HG03196 (cell line): Measurements from ENCODE around the gene ARHGAP25.
A peak's percentile ranks its signal among the peaks of the same experiment; 100 is the strongest.

Source experiments
- ATAC-seq: cut with Tn5 transposase; IDR thresholded peaks from one replicate; pipeline ENCODE4 v1.9.1; 2021; ENCODE audit not compliant: unreplicated experiment

ARHGAP25 gene

GRCh38 chr2:68766376-68766845 is 31.8 kb downstream of the ARHGAP25 start:
- ATAC-seq, result no peak

- no peak for ATAC-seq
Measured at GRCh38 chr2:68767031-68767961, 32.7 kb downstream of the ARHGAP25 start.

GRCh38 chr2:68767996-68768395 is 33.4 kb downstream of the ARHGAP25 start:
- ATAC-seq, result no peak

- ATAC-seq, result no peak
Measured at GRCh38 chr2:68768461-68768860, 33.9 kb downstream of the ARHGAP25 start.

- ATAC-seq, result no peak
Measured at GRCh38 chr2:68768951-68769350, 34.3 kb downstream of the ARHGAP25 start.

GRCh38 chr2:68769586-68770270 is 35.1 kb downstream of the ARHGAP25 start:
- no peak for ATAC-seq

- ATAC-seq, result no peak
Measured at GRCh38 chr2:68770271-68771111, 35.9 kb downstream of the ARHGAP25 start.

- ATAC-seq, result no peak
Measured at GRCh38 chr2:68771211-68771751, 36.7 kb downstream of the ARHGAP25 start.

- ATAC-seq, result no peak
Measured at GRCh38 chr2:68772109-68772508, 37.5 kb downstream of the ARHGAP25 start.

DNA sequence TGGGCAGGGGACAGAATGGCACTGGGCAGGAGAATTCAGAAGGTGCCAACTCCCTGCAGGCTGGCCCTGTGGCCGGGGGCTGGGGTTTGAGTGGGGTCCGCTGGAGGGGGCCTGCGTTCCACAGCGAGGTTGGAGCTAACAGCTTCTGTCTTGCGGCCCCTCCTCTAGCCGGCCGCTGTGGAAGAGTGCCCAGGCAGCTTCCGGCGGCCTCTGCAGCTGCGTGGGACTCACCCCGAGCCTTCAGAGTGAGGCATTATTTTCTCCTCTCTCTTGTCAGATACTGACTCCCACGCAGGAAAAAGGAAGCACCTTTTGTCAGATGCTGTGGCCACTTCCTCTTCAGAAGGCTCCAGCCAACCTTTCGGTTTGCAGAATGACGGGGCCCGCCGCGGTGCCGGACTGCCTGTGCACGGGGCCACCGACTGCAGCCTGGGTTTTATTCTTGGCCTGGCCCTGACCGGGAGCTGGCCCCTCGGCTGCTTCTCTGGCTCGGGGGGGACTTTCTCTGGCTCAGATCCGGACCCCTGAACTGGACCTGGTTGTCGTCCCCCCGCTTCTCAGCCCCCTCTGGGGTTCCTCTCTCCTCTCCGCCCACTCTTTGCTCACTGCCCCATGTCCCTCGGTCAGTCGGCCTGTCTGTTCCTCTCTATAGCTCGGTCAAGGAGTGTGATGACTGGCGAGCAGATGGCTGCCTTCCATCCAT is 40.1 kb downstream of the ARHGAP25 start:
- peak; percentile 90 for ATAC-seq

DNA sequence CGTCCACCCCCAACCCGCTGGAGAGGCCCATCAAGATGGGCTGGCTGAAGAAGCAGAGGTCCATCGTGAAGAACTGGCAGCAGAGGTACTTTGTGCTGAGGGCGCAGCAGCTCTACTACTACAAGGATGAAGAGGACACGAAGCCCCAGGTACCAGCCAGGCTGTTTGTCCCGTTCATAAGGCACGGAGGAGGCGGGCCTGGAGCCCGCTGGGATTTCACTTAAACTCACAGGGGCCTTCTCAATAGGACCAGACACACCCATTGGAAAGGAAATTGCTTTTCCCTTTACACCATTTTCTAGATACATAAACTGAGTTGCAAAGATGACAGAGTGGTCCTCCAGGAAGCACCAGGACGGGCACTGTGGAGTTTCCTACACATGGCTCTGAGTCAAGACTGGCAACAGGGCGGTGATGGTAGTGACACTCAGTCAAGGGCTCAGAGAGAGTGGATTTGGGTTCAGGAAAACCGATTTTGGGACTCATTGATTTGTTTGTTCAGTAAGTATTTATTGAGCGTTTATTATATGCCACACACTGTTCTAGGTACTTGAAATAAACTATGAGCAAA is 40.7 kb downstream of the ARHGAP25 start:
- no peak for ATAC-seq

DNA sequence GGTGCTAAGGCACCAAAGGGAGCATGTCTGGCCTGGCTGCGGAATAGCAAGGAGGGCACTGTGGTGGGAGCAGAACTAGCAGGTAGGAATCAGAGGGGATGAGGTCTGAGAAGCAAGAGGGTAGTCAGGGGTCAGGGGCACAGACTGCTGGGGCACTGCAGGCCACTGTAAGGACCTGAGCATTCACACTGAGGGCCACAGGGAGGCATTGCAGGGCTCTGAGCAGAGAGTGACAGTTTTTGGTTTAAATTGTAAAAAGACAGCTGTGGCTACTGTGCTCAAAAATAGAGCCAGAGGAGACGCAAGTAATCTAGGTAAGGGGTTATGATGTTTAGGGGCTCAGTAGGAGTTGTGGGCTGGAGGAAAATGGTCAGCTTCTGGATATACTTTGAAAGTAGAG is 41.5 kb downstream of the ARHGAP25 start:
- ATAC-seq, result no peak

DNA sequence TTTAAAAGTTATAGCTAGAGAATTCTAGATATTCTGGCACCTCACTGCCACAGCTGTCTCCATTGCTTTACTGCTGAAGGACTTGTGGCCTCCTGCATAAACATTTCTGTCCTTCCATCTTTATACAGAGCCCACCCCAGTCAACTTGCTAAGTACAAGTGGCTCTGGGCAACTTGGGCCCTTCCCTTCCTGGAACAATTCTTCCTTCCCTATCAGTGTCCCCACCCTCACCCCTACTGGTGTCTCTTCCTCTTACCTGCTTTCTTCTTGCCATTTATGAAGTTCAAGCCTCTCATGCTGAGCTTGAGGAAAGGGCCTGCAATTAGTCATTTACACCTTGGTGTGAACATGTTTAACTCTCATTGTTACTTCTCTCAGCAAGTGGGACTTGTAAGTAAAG is 45.0 kb downstream of the ARHGAP25 start:
- ATAC-seq, result no peak

- ATAC-seq, result no peak
Measured at GRCh38 chr2:68784188-68784587, 49.6 kb downstream of the ARHGAP25 start.

- no peak for ATAC-seq
Measured at GRCh38 chr2:68784915-68785314, 50.3 kb downstream of the ARHGAP25 start.

GRCh38 chr2:68787356-68787755 is 52.7 kb downstream of the ARHGAP25 start:
- no peak for ATAC-seq

- peak; percentile 98 for ATAC-seq
Measured at GRCh38 chr2:68789603-68790002, 55.0 kb downstream of the ARHGAP25 start.

DNA sequence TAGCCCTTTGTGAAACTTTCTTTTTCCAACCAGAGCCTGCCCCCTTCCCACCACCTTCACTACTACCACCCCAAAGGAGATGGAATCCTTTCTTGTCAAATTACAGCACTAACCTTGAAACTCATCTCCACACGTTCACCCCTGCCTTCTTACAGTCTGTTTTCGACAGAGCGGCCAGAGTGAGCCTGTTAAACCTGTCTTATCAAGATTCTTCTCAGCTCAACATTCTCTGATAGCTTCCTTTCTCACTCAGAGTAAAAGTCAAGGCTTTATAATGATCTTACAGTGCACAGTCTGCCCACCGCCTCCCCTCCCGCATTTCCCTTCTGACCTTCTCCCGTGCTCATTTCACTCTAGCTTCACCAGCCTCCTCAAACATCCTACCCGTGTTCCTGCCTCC is 56.0 kb downstream of the ARHGAP25 start:
- no peak for ATAC-seq

DNA sequence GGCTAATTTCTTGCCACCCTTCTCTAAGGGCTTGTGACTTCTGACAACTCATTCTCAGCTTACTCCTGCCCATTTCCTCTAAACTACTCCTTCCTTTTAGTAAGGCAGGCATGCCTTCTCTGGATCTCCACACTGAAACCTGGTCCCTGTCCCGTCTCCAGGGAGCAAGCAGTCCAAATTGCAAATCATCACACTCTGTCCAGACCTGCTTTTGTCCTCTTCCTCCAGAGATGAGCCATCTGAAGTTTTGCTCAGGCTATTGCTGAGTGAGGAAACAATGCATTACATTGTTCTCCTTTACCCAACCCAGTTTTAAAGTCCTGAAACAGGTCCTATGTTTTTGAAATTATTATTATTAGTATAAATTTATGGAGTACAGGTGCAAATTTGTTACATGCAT is 57.3 kb downstream of the ARHGAP25 start:
- ATAC-seq, result no peak

- no peak for ATAC-seq
Measured at GRCh38 chr2:68792751-68793150, 58.1 kb downstream of the ARHGAP25 start.
